GM12892 (cell line): ENCODE results near the gene TANGO2.

ENCODE experiments used
- POLR2A ChIP-seq: IDR thresholded peaks from 2 replicates; pipeline ENCODE4 v1.6.1; 2011; ENCODE audit warnings: low read depth, low read length, control low read depth
- POLR2AphosphoS5 ChIP-seq: IDR thresholded peaks from 2 replicates; pipeline ENCODE4 v1.6.1; 2011; ENCODE audit warnings: low read depth, low read length, control low read depth
- TAF1 ChIP-seq: IDR thresholded peaks from 2 replicates; pipeline ENCODE4 v1.6.1; 2011; ENCODE audit warnings: low read depth, mild to moderate bottlenecking, control low read depth, low read length, borderline replicate concordance

DNA sequence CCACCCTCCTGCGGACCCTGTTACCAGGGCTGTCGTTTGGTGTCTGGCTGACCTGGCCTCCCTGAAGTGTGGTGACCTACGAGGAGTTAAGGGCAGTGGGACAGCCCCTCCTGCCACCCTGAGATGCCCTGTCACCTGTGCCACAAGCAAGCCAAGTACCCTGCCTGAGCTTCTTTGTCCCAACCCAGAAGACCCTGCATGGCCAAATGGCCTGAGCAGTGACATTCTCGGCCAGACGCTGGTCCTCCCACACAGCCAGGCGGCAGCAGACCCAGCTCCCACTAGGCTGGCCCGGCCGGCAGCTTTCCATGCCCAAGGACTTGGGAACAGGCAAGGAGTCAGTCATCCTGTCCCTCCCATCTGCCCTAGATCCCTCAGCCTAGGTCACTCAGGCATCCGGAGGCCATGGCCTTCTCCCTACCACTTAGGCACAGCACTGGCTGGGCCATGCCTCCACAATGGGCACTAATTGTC lies 11.9 kb upstream of the TANGO2 start:
- TF ChIP-seq POLR2A = no peak
- no peak for TF ChIP-seq TAF1
- no peak for TF ChIP-seq POLR2AphosphoS5
